Activated CD4-positive, alpha-beta T cell treated with anti-CD3 and anti-CD28 coated beads, Interleukin-2, Interleukin-6, amounts not matched to agents 100 ng/mL and 50 ng/mL, durations not matched to agents 16 hours and 8 hours (primary cell): Measurements from ENCODE around the gene SCNN1A.
"Not testable (repeated sequence)": the region's sequence is repeated elsewhere in the genome, so short reads cannot be mapped to it uniquely, and the experiment has no call there.

Experiments
- DNase-seq: peaks from one replicate; pipeline ENCODE4 v3.0.0-alpha.2; 2020

SCNN1A gene

GRCh38 chr12:6346235-6346832 lies 29.0 kb downstream of the SCNN1A start:
- no peak for DNase-seq

GRCh38 chr12:6345319-6346091 lies 29.9 kb downstream of the SCNN1A start:
- peak; percentile 67 for DNase-seq

- DNase-seq = not testable (repeated sequence)
Measured at GRCh38 chr12:6344101-6344660, 31.2 kb downstream of the SCNN1A start.

GRCh38 chr12:6343518-6343917 lies 31.8 kb downstream of the SCNN1A start:
- no peak for DNase-seq

GRCh38 chr12:6342140-6342889 lies 33.0 kb downstream of the SCNN1A start:
- DNase-seq = no peak

GRCh38 chr12:6341417-6342139 lies 33.8 kb downstream of the SCNN1A start, which contains the start of gene TNFRSF1A:
TSS of gene TNFRSF1A (minus strand) at chr12:6342076. CDS start at chr12:6341814, 262 bp downstream.
- peak; percentile 72 for DNase-seq

- no peak for DNase-seq
Measured at GRCh38 chr12:6340745-6341416, 34.5 kb downstream of the SCNN1A start.

- DNase-seq = peak; percentile 32
Measured at GRCh38 chr12:6340032-6340638, 35.2 kb downstream of the SCNN1A start.

GRCh38 chr12:6338955-6339354 lies 36.4 kb downstream of the SCNN1A start:
- DNase-seq = no peak

- not testable (repeated sequence) for DNase-seq
Measured at GRCh38 chr12:6338536-6338935, 36.8 kb downstream of the SCNN1A start.

- DNase-seq = peak; percentile 42
Measured at GRCh38 chr12:6337958-6338433, 37.4 kb downstream of the SCNN1A start.

- DNase-seq = peak; percentile 82
Measured at GRCh38 chr12:6336889-6337853, 38.2 kb downstream of the SCNN1A start.

GRCh38 chr12:6336079-6336888 lies 39.1 kb downstream of the SCNN1A start:
- DNase-seq = peak; percentile 80

GRCh38 chr12:6335451-6336078 lies 39.8 kb downstream of the SCNN1A start:
- peak; percentile 92 for DNase-seq

GRCh38 chr12:6334940-6335450 lies 40.4 kb downstream of the SCNN1A start:
- DNase-seq = no peak

- DNase-seq = no peak
Measured at GRCh38 chr12:6334359-6334758, 41.0 kb downstream of the SCNN1A start.

- DNase-seq = no peak
Measured at GRCh38 chr12:6333566-6333965, 41.8 kb downstream of the SCNN1A start.

GRCh38 chr12:6333029-6333428 lies 42.3 kb downstream of the SCNN1A start:
- no peak for DNase-seq

- DNase-seq = no peak
Measured at GRCh38 chr12:6332459-6332858, 42.9 kb downstream of the SCNN1A start.
